ENCODE results near the gene SLC22A5. TPM values are rescaled to one million over a fixed set of nuclear protein-coding genes. Genes with fewer than 3 reads are reported as not detected.
"Not testable (repeated sequence)": the region's sequence is repeated elsewhere in the genome, so short reads cannot be mapped to it uniquely, and the experiment has no call there.

Gene SLC22A5
- total RNA-seq, 1 experiment from 2014 or later = 3.6 TPM

DNA sequence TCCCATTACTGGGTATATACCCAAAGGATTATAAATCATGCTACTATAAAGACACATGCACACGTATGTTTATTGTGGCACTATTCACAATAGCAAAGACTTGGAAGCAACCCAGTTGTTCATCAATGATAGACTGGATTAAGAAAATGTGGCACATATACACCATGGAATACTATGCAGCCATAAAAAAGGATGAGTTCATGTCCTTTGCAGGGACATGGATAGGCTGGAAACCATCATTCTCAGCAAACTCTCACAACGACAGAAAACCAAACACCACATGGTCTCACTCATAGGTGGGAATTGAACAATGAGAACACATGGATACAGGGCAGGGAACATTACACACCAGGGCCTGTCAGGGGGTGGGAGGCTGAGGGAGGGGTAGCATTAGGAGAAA is 34.5 kb downstream of the SLC22A5 start:
- H3K9me3 Mint-ChIP-seq; DNase-seq (ENCODE audit: low spot score); CTCF ChIA-PET; H3K27ac Mint-ChIP-seq; POLR2A ChIA-PET; ATAC-seq; H3K4me1 Mint-ChIP-seq; H3K36me3 Mint-ChIP-seq; H3K4me3 Mint-ChIP-seq: not testable (repeated sequence)
- H3K27me3 Mint-ChIP-seq (ENCODE audit: low read depth) = peaks cover 15% of the 10 kb centered on the region

DNA sequence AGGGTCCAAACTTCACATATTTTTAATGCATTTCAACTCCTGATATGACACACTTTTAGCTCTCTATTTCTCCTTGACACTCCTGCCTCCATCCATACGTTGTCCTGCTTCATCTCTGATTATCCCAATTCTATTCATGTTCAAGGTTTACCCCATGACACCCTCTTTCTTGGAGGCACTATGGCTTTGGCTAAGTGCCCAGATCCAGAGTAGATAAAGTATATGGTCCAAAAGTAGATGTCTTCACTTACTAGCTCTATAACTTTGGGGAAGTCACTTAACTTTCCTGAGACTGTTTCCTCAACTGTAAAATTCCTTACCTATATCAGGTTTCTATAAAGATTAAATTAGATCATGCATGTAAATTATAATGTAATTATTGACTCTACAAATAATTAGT is 36.1 kb downstream of the SLC22A5 start:
- H3K4me3 Mint-ChIP-seq = no peak overlapping the region
- H3K4me1 Mint-ChIP-seq = no peaks in the 10 kb centered on the region; the same call in 1 of the 2 replicates
- POLR2A ChIA-PET = no interaction called here
- no peaks in the 10 kb centered on the region for H3K36me3 Mint-ChIP-seq
- H3K27ac Mint-ChIP-seq = no peak overlapping the region
- ATAC-seq = no peak
- peaks cover 13% of the 10 kb centered on the region for H3K27me3 Mint-ChIP-seq (ENCODE audit: low read depth)
- CTCF ChIA-PET = interaction anchor here (1.0 to 1.6 kb wide), 2 partner anchors 19 to 128 kb away, joined by 3 read pairs; no protein-coding TSS in a partner anchor
- DNase-seq (ENCODE audit: low spot score) = no peak
- peaks cover 7% of the 10 kb centered on the region for H3K9me3 Mint-ChIP-seq
- TF ChIP-seq NR2C2 (CRISPR knock-in tag; IDR thresholded peaks at IDR 0.05) = no peak
- TF ChIP-seq, protein P1, sequence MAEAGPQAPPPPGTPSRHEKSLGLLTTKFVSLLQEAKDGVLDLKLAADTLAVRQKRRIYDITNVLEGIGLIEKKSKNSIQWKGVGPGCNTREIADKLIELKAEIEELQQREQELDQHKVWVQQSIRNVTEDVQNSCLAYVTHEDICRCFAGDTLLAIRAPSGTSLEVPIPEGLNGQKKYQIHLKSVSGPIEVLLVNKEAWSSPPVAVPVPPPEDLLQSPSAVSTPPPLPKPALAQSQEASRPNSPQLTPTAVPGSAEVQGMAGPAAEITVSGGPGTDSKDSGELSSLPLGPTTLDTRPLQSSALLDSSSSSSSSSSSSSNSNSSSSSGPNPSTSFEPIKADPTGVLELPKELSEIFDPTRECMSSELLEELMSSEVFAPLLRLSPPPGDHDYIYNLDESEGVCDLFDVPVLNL (CRISPR knock-in tag; IDR thresholded peaks at IDR 0.05; ENCODE audit: borderline replicate concordance, low read depth) = no peak
- TF ChIP-seq TEAD4 (CRISPR knock-in tag; IDR thresholded peaks at IDR 0.05) = no peak
- no peak for TF ChIP-seq ZNF423 (CRISPR knock-in tag; IDR thresholded peaks at IDR 0.05)
- TF ChIP-seq SOX15 (CRISPR knock-in tag; IDR thresholded peaks at IDR 0.05) = no peak
- TF ChIP-seq FOXK1 (CRISPR knock-in tag; IDR thresholded peaks at IDR 0.05) = no peak
- no peak for TF ChIP-seq IRF2 (CRISPR knock-in tag; IDR thresholded peaks at IDR 0.05; ENCODE audit: borderline replicate concordance, low read depth)
- TF ChIP-seq ZNF671 (CRISPR knock-in tag; IDR thresholded peaks at IDR 0.05) = no peak
- TF ChIP-seq ZNF396 (CRISPR knock-in tag; IDR thresholded peaks at IDR 0.05; ENCODE audit: borderline replicate concordance) = no peak
- no peak for TF ChIP-seq SMAD4 (CRISPR knock-in tag; IDR thresholded peaks at IDR 0.05)
- TF ChIP-seq, protein P2, sequence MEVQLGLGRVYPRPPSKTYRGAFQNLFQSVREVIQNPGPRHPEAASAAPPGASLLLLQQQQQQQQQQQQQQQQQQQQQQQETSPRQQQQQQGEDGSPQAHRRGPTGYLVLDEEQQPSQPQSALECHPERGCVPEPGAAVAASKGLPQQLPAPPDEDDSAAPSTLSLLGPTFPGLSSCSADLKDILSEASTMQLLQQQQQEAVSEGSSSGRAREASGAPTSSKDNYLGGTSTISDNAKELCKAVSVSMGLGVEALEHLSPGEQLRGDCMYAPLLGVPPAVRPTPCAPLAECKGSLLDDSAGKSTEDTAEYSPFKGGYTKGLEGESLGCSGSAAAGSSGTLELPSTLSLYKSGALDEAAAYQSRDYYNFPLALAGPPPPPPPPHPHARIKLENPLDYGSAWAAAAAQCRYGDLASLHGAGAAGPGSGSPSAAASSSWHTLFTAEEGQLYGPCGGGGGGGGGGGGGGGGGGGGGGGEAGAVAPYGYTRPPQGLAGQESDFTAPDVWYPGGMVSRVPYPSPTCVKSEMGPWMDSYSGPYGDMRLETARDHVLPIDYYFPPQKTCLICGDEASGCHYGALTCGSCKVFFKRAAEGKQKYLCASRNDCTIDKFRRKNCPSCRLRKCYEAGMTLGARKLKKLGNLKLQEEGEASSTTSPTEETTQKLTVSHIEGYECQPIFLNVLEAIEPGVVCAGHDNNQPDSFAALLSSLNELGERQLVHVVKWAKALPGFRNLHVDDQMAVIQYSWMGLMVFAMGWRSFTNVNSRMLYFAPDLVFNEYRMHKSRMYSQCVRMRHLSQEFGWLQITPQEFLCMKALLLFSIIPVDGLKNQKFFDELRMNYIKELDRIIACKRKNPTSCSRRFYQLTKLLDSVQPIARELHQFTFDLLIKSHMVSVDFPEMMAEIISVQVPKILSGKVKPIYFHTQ (CRISPR knock-in tag; IDR thresholded peaks at IDR 0.05) = no peak
- TF ChIP-seq FOXJ3 (CRISPR knock-in tag; IDR thresholded peaks at IDR 0.05; ENCODE audit: borderline replicate concordance) = no peak

DNA sequence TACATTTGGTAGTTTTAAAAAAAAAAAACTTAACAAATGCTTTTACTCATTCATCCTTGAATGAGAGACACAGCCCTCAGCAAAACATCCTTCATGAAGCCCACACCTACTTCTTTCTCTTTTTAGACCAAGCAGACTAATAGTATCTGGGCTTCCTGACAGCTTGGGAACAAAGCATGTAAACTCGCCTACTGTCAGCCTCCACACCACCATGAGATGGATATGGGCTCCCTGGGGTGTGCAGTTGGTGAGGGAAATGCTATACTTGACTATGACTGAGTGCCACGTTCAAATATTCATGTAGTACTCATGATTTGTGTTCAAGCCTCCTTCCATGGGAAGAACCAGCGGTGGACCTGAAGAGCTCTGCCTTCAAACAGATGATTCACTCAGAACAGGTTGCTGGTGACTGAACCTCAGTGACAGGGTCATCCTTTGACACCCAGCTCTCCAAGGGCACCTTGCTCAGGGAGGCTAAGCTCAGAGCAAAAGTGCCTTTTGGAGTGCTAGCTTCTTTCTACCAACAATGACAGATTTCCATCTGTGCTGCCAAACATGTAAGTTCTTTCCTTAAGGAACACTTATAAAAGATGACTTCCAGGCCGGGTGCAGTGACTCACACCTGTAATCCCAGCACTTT is 36.8 kb downstream of the SLC22A5 start:
- Mint-ChIP-seq H3K36me3 (no peaks in the 10 kb centered on the region), H3K4me1 (peaks cover 2% of the 10 kb centered on the region), H3K27ac (no peak overlapping the region), H3K27me3 (ENCODE audit: low read depth) (peaks cover 9% of the 10 kb centered on the region), H3K4me3 (no peak overlapping the region), H3K9me3 (peaks cover 7% of the 10 kb centered on the region)
- no peak for ATAC-seq
- ChIA-PET CTCF (interaction anchor here (1.0 to 1.6 kb wide), 2 partner anchors 20 to 128 kb away, joined by 3 read pairs; no protein-coding TSS in a partner anchor), POLR2A (no interaction called here)
- no peak for DNase-seq (ENCODE audit: low spot score)
- TF ChIP-seq, protein P2 (CRISPR knock-in tag; IDR thresholded peaks at IDR 0.05) = no peak
- TF ChIP-seq, protein P3, sequence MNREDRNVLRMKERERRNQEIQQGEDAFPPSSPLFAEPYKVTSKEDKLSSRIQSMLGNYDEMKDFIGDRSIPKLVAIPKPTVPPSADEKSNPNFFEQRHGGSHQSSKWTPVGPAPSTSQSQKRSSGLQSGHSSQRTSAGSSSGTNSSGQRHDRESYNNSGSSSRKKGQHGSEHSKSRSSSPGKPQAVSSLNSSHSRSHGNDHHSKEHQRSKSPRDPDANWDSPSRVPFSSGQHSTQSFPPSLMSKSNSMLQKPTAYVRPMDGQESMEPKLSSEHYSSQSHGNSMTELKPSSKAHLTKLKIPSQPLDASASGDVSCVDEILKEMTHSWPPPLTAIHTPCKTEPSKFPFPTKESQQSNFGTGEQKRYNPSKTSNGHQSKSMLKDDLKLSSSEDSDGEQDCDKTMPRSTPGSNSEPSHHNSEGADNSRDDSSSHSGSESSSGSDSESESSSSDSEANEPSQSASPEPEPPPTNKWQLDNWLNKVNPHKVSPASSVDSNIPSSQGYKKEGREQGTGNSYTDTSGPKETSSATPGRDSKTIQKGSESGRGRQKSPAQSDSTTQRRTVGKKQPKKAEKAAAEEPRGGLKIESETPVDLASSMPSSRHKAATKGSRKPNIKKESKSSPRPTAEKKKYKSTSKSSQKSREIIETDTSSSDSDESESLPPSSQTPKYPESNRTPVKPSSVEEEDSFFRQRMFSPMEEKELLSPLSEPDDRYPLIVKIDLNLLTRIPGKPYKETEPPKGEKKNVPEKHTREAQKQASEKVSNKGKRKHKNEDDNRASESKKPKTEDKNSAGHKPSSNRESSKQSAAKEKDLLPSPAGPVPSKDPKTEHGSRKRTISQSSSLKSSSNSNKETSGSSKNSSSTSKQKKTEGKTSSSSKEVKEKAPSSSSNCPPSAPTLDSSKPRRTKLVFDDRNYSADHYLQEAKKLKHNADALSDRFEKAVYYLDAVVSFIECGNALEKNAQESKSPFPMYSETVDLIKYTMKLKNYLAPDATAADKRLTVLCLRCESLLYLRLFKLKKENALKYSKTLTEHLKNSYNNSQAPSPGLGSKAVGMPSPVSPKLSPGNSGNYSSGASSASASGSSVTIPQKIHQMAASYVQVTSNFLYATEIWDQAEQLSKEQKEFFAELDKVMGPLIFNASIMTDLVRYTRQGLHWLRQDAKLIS (CRISPR knock-in tag; IDR thresholded peaks at IDR 0.05; ENCODE audit: borderline replicate concordance) = no peak
- TF ChIP-seq CREM (CRISPR knock-in tag; IDR thresholded peaks at IDR 0.05) (no peak), FOXJ3 (CRISPR knock-in tag; IDR thresholded peaks at IDR 0.05; ENCODE audit: borderline replicate concordance) (no peak), NFE2L1 (CRISPR knock-in tag; IDR thresholded peaks at IDR 0.05) (no peak), ZBTB21 (CRISPR knock-in tag; IDR thresholded peaks at IDR 0.05; ENCODE audit: borderline replicate concordance) (no peak), ATF1 (CRISPR knock-in tag; IDR thresholded peaks at IDR 0.05) (no peak), GRHL2 (CRISPR knock-in tag; IDR thresholded peaks at IDR 0.05; ENCODE audit: insufficient replicate concordance, severe bottlenecking) (no peak), OVOL2 (CRISPR knock-in tag; IDR thresholded peaks at IDR 0.05; ENCODE audit: borderline replicate concordance) (no peak)
- TF ChIP-seq, protein P4, sequence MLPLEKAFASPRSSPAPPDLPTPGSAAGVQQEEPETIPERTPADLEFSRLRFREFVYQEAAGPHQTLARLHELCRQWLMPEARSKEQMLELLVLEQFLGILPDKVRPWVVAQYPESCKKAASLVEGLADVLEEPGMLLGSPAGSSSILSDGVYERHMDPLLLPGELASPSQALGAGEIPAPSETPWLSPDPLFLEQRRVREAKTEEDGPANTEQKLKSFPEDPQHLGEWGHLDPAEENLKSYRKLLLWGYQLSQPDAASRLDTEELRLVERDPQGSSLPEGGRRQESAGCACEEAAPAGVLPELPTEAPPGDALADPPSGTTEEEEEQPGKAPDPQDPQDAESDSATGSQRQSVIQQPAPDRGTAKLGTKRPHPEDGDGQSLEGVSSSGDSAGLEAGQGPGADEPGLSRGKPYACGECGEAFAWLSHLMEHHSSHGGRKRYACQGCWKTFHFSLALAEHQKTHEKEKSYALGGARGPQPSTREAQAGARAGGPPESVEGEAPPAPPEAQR (CRISPR knock-in tag; IDR thresholded peaks at IDR 0.05) = no peak

All from WTC11 (cell line).